ENCODE measurements around the gene MRPL2.
"Not testable (repeated sequence)": the region's sequence is repeated elsewhere in the genome, so short reads cannot be mapped to it uniquely, and the experiment has no call there.

The MRPL2 gene

DNA sequence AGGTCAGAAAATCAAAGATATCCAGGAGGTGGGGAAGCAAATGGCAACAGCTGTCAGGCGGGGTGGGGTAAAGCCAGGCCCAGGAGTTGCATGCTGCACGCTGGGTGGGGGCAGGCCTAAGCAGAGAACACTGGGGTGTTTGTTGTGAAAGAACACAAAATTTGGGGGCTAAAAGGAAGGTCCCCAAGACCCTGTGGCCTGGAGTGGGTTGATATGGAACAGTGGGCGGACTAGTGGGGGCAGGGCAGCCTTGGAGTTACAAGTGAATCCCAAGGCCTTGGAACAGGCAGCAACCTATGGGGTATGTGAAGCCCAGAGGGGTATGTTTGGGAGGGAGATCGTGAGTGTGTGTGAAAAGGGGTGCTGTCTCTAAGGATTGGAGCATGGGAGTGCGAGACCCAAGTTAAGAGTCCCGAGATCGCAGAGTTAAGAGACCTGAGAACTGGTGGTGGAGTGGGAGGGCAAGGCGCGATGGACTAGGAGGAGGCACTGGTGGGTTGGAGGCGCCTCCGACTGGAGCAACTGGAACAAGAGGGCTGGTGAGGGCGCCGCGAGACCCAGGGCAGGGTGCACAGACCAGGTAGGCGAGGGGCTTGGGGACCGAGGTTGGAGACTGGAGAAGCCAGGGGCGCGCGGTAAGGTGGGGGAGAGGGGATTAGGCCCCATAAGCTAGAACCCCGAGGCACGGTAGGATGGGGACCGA lies 6.2 kb downstream of the MRPL2 start:
- TF ChIP-seq, protein P1, sequence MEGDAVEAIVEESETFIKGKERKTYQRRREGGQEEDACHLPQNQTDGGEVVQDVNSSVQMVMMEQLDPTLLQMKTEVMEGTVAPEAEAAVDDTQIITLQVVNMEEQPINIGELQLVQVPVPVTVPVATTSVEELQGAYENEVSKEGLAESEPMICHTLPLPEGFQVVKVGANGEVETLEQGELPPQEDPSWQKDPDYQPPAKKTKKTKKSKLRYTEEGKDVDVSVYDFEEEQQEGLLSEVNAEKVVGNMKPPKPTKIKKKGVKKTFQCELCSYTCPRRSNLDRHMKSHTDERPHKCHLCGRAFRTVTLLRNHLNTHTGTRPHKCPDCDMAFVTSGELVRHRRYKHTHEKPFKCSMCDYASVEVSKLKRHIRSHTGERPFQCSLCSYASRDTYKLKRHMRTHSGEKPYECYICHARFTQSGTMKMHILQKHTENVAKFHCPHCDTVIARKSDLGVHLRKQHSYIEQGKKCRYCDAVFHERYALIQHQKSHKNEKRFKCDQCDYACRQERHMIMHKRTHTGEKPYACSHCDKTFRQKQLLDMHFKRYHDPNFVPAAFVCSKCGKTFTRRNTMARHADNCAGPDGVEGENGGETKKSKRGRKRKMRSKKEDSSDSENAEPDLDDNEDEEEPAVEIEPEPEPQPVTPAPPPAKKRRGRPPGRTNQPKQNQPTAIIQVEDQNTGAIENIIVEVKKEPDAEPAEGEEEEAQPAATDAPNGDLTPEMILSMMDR (IDR thresholded peaks at IDR 0.05; ENCODE audit: low read depth, low read length) = no peak
- in situ Hi-C loops (cut with HindIII; ENCODE audit: low sequenced_read_pairs) = no loop called here
- peak; percentile 26 for DNase-seq (ENCODE audit: low read depth, low spot score)
- H3K4me3 ChIP-seq (ENCODE audit: low read depth, low read length) = peak overlapping the region; percentile 75

DNA sequence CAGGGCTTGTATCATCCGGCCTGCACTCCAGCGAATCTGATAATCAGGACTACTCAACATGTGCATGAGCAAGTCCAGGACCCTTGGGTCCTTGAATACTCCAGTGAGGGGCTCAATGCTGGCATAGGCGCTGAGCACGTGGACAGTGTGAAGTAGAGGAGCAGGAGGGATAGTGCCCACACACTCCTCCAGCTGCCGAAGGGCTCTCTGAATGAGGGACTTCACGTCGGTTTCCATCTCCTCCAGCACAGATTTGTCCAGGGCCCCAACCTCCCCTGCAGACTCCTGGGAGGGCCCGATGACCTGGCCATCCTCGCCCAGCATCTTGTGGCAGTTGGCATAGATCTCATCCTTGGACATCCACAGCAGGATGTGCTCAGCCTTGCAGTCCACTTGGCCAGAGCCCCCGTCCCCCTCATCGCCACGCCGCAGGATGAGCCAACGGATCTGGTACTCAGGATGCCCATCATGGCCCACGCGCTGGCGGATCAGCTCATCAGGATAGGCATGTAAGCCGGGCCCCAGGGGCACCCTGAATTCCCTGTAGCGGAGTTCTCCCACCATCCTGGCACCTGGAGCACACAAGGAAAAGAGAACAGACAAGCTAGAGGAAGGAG lies 6.9 kb downstream of the MRPL2 start:
- no peak for DNase-seq (ENCODE audit: low read depth, low spot score)
- H3K4me3 ChIP-seq (ENCODE audit: low read depth, low read length) = peak overlapping the region; percentile 75
- TF ChIP-seq, protein P1 (IDR thresholded peaks at IDR 0.05; ENCODE audit: low read depth, low read length) = no peak
- in situ Hi-C loops (cut with HindIII; ENCODE audit: low sequenced_read_pairs) = no loop called here

DNA sequence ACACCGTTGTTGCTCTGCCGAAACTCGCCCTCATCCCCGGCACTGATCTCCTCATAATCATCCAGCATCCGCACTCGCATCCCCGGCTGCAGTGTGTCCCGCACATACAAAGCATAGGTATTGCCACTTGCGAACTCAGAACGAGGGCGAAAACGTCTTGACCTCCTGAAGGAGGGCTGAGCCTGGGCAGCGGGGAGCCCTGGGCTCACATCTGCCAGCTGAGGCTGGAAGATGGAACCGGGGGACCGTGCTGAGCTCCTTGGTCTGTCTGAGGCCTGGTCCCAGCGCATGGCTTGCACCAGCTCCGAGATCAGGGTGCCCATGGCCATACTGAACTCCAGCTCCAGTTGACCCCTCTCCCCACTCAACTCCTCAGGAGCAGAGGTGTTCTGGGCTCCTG lies 8.3 kb downstream of the MRPL2 start:
- no peak overlapping the region for H3K4me3 ChIP-seq (ENCODE audit: low read depth, low read length)
- TF ChIP-seq, protein P1 (IDR thresholded peaks at IDR 0.05; ENCODE audit: low read depth, low read length) = no peak
- in situ Hi-C loops (cut with HindIII; ENCODE audit: low sequenced_read_pairs) = no loop called here
- no peak for DNase-seq (ENCODE audit: low read depth, low spot score)

DNA sequence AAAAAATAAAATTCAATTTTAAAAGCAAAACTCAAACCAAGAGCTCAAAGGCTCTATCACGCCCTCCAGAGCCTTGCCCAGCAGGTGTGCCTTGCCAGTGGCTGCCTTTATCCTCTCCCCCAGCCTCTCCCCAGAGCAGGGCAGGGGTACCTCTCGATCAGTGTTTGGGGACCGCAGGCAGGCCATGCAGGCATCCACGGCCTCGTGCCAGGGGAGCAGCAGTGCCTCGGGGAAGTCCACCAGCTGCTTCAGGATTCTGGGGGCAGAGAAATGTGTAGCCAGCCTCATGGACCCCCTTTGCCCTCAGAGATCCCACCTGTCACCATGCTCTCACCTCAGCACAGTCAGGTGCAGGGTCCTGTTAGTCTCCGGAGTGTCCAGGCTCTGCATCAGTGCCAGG lies 11.2 kb downstream of the MRPL2 start:
- DNase-seq (ENCODE audit: low read depth, low spot score) = no peak
- in situ Hi-C loops (cut with HindIII; ENCODE audit: low sequenced_read_pairs) = no loop called here
- H3K4me3 ChIP-seq (ENCODE audit: low read depth, low read length) = no peak overlapping the region
- TF ChIP-seq, protein P1 (IDR thresholded peaks at IDR 0.05; ENCODE audit: low read depth, low read length) = no peak

DNA sequence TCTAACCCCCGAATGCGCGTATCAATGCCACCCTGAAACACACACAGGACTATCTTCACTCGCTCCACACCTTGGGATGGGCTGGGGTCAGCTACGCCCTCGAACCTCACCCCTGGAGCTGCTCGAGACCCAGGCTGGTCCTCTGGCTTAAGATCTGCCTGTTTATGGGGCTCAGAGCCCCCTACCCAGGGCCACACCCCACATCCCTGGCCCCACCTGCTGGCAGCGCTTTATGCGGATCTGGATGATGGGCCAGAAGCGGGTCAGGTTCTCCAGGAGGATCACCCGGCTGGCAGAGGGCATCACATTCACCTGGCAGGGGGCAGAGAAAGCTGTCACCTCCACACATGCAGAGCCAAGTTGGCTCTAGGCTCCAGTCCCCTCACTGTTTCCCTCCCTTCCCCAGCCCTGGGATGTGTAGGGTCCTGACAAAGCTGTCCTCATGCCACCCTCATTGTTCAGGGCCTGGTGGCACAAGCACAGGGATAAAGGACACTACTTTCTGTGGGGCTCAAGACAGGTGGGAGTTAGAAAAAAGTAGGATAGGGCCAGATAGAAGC lies 13.8 kb downstream of the MRPL2 start:
- in situ Hi-C loops (cut with HindIII; ENCODE audit: low sequenced_read_pairs) = no loop called here
- TF ChIP-seq, protein P1 (IDR thresholded peaks at IDR 0.05; ENCODE audit: low read depth, low read length) = no peak
- DNase-seq (ENCODE audit: low read depth, low spot score) = no peak
- H3K4me3 ChIP-seq (ENCODE audit: low read depth, low read length) = no peak overlapping the region

DNA sequence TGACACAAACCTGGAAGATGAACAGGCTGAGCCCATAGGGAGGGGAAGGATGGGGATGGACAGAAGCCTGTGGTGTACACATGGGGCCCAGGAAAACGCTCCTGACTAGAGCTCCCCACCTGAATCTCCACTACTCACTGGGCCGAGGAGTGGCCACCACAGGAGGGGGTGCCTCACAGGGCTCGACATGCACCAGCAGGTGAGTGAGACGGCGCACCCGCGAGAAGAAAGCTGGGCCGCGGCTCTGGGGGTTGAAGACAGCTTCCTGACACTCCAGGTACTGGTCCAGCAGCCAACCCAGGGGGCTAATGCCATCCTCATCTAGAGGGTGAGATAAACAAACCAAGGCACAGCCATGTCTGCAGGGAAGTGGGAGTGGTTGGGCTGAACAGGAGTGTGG lies 15.9 kb downstream of the MRPL2 start:
- H3K4me3 ChIP-seq (ENCODE audit: low read depth, low read length) = no peak overlapping the region
- TF ChIP-seq, protein P1 (IDR thresholded peaks at IDR 0.05; ENCODE audit: low read depth, low read length) = no peak
- no peak for DNase-seq (ENCODE audit: low read depth, low spot score)
- in situ Hi-C loops (cut with HindIII; ENCODE audit: low sequenced_read_pairs) = no loop called here

DNA sequence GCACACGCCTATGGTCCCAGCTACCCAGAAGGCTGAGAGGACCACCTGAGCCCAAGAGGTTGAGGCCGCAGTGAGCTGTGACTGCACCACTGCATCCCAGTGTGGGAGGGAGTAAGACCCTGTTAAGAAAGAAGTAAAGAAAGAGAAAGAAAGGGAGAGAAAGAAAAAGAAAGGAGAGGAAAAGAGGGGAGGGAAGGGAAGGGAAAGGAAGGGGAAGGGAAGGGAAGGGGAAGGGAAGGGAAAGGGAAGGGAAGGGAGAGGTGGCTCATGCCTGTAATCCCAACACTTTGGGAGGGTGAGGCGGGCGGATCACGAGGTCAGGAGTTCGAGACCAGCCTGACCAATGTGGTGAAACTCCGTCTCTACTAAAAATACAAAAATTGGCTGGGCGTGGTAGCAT lies 17.8 kb downstream of the MRPL2 start:
- DNase-seq (ENCODE audit: low read depth, low spot score); H3K4me3 ChIP-seq (ENCODE audit: low read depth, low read length); in situ Hi-C loops (cut with HindIII; ENCODE audit: low sequenced_read_pairs): not testable (repeated sequence)
